ENCODE measurements around the gene DHCR24.
"Not testable (repeated sequence)": the region's sequence is repeated elsewhere in the genome, so short reads cannot be mapped to it uniquely, and the experiment has no call there.

DHCR24 gene

GRCh38 chr1:54887665-54888071 lies 673 bp upstream of the DHCR24 start:
- DNase-seq: no peak

DNA sequence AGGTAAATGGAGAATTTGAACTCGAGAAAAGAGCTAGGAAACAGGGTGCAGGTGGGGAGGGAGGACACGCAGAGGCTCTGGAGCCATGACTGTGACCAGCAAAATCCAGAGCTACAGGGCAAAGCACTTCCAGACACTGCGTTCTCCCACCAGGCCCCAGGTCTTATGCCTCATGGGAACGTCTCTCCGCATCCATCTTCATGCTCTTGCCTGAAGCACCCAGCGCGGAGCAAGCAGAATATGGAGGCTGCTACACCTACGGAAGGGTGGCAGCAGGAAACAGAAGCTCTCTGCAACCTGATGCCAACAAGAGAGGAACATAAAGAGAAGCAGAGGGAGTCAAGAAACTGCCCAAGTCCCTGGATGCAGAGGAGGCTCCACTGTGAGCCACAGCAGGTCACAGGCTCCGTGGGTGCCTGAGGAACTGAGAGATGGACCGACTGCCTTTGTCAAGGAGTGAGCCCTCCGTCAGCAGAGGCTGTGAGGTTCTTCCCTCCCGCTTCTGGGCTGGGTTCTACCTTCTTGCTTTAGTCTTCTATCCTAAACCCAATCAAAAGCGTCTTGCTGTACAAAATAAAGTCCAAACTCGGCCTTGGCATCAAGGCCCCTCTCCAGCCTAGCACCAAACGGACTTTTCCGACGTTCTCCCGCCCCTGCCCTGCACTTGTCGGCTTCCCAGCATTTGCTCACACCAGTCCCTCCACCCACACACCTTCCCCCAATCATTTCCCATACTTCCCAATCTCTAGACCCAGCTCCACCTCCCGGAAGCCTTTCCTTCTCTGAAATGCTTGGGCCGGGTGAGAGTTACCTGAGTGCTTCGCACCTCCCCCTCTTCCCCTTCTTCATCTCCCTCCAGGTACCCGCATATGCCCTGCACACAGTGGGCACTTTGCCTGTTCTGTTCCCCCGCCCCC lies 930 bp downstream of the DHCR24 start:
- no peak for DNase-seq

- DNase-seq: no peak
Measured at GRCh38 chr1:54885237-54885679, 1.7 kb downstream of the DHCR24 start.

GRCh38 chr1:54884768-54885167 lies 2.2 kb downstream of the DHCR24 start:
- no peak for DNase-seq

- DNase-seq: no peak
Measured at GRCh38 chr1:54884135-54884586, 2.8 kb downstream of the DHCR24 start.

DNA sequence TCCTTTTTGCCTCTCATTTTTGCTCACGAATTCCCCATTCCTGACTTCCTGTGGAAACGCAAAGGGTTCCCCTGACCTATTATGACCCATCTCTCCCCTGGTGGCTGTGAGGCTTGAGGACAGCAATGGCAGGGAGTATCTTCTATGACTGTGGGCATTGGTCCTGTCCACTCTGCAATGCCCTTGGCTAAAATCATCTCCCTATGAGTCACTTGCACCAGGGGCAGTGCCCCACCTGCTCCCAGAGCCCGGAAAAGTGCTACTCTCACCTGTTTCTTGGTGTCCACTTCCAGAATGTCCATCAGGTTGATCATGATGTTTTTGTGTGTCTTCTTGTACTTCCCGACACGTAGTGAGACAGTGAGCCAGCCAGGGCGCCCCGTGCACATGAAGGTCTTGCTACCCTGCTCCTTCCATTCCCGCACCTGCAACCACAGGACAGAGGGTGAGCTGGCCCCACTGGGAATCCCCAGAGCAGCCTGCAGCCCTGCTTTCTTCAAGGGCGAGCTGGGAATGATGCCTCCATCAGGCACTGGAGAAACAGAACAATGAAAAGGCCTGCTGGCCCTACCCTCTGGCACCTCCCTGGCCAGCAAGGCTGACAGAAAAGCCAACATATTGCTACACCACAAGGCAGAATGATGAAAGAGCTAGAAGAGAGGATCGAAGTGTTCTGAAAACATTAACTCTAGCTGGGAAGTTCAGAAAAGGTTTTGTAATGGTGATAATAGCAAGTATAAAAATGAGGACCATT lies 3.5 kb downstream of the DHCR24 start:
- DNase-seq: no peak

DNA sequence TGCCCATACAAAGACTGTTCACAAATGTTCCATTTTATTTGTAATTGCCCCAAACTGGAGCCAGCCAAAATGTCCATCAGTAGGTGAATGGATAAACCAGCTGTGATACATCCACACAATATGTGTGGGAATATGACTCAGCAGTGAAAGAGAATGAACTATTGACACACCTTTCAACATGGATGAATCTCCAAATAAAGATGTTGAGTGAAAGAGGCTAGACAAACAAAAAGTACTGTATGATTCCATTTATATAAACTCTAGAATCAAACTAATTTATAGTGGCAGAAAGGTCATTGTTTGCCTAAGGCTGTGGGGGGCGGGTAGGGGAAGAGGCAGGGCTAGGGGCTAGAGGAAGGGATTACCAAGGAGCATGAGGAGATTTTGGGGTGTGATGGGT lies 4.5 kb downstream of the DHCR24 start:
- DNase-seq: no peak

DNA sequence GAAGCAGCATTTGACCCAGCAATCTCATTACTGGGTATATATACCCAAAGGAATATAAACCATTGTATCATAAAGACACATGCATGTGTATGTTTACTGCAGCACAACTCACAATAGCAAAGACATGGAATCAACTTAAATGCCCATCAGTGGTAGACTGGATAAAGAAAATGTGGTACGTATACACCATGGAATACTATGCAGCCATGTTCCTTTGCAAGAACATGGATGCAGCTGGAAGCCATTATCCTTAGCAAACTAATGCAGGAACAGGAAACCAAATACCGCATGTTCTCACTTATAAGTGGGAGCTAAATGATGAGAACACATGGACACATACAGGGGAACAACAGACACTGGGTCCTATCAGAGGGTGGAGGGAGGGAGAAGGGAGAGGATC lies 5.4 kb downstream of the DHCR24 start:
- not testable (repeated sequence) for DNase-seq

DNA sequence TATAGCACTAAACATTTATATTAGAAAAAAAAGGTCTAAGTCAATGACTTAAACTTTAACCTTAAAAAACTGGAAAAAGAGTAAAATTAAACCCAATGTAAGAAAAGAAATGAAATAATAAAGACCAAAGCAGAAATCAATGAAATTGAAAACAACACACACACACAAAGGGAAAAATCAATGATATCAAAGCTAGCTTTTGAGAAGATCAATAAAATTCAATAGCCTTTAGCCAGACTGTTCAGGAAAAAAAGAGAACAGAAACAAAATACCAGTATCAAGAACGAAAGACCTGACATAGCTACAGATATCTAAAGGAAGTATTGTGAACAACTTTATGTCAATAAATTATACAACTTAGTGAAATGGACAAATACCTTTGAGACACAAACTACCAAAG lies 7.1 kb downstream of the DHCR24 start:
- no peak for DNase-seq

DNA sequence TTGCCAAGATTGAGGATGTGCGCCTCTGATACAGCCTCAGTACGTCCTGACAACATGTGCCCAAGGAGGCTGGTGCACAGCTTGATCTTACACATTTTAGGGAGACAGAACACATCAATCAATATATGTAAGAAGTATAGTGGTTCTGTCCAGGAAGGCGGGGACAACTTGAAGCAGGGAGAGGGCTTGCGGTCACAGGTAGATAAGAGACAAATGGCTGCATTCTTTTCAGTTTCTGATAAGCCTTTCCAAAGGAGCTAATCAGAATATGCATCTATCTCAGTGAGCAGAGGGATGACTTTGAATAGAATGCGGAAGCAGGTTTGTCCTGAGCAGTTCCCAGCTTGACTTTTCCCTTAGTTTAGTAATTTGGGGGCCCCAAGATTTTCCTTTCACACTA lies 10.2 kb downstream of the DHCR24 start:
- DNase-seq: no peak

GRCh38 chr1:54875000-54875399 lies 12.0 kb downstream of the DHCR24 start:
- no peak for DNase-seq

- DNase-seq: no peak
Measured at GRCh38 chr1:54874079-54874830, 12.7 kb downstream of the DHCR24 start.

DNA sequence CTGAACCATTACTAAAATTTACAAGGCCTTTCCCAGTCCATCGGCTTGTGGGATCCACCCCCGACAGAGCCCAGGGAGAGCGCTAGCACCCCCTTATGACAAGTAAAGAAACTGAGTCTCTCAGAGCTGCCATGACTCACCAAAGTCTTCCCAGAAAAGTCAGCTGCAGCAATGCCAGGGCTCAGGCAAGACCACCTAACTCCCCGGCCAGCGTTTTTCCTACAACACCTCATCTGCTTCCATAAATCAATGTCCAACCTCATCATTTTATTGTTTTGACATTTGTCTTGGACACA lies 15.0 kb downstream of the DHCR24 start:
- no peak for DNase-seq

DNA sequence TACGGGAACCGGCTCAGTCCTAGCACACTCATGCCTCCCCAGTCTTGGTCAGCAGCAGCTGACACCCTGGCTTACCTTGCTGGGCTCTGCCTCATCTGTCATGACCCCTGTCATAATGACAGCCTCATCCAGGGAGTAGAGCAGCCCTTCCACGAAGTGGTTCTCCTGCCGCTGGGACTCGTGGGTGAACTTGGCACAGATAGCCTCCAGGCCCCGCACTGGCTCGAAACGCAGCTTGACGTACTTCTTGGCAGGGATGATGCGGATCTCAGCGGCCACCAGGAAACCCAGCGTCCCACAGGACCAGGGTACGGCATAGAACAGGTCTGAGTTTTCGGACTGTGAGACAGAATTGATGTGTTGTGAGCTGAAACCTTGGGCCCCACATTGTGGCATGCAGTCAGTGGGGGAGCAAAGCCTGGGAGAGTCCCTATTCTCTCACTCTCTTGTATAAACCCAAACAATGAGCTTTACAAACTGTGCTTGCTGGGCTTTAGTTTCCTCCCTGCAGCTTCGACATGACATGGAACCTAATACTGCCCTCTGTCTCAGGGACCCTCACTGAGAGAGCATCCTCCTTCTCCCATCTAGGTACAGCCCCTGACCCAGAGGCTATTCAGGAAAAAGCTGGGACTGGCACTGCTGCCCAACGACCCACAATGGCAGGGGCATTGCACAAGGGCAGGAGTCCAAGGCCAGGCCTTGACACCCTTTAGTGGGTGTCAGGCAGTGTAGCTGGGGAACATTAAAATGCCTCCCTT lies 15.5 kb downstream of the DHCR24 start:
- DNase-seq: no peak

GRCh38 chr1:54870869-54871268 lies 16.1 kb downstream of the DHCR24 start:
- DNase-seq: no peak

DNA sequence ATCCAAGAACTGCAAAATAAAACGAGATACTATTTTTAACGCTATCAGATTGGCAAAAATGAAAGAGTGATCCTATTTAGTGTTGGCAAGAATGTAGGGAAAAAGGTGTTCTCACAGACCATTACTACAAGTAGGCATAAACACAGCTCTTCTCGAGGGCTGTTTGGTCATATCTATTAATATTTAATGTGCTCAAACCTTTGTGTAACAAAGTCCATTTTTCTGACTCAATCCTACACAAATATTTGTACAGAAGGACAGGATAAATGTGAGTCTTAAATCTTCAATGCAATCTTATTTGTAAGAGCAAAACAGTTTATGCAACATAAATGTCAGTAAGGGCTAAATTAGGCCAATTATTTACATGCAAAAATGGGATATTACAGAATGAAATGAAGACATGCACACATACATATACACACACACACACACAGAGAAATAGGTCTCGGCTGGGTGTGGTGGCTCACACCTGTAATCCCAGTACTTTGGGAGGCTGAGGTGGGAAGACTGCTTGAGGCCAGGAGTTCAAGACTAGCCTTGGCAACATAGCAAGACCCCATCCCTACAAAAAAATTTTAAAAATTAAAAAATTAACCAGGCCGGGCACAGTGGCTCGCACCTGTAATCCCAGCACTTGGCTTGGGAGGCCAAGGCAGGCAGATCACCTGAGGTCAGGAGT lies 17.7 kb downstream of the DHCR24 start:
- DNase-seq: no peak

DNA sequence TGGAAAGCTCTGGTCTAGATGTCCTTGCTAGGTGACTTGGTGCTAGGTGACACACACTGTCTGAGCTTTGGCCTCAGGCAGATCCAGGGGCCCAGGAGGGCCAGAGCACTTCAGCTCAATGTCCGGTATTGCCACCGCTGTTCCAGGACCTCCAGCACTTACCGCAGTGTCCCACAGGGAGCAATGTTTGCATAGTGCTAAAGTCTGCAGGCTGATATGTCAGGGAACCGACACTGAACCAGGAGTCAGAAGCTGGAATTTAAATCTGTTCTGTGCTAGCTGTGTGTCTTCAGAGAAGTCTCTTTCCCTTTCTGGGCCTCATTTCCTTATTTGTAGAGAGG lies 19.3 kb downstream of the DHCR24 start:
- no peak for DNase-seq

- no peak for DNase-seq
Measured at GRCh38 chr1:54866801-54867716, 19.9 kb downstream of the DHCR24 start.

- DNase-seq: no peak
Measured at GRCh38 chr1:54865238-54866073, 21.5 kb downstream of the DHCR24 start.

All from CD4-positive, alpha-beta T cell treated with Interleukin-17A for 1 hour (primary cell).